Measurements from ENCODE around the gene NSRP1. TPM values are rescaled to one million over a fixed set of nuclear protein-coding genes. Genes with fewer than 3 reads are reported as not detected.

Gene NSRP1
- total and polyA plus RNA-seq, 2 of the 13 experiments (the other 11 are each of a cell fraction or from before 2014, with no cell fraction given), result 7.0 to 14.3 TPM

- TF ChIP-seq NR2C2 (CRISPR knock-in tag; IDR thresholded peaks at IDR 0.05; ENCODE audit: borderline replicate concordance) (peak; percentile 35; the same call in 1 of the 2 replicates), XRCC5 (optimal IDR thresholded peaks at IDR 0.05; ENCODE audit: low read length) (no peak), TCF12 (IDR thresholded peaks at IDR 0.05) (no peak), TCF12 (CRISPR knock-in tag; IDR thresholded peaks at IDR 0.05) (no peak), ATF5 (CRISPR knock-in tag; IDR thresholded peaks at IDR 0.05; ENCODE audit: low read depth) (no peak), ZNF101 (CRISPR knock-in tag; IDR thresholded peaks at IDR 0.05; ENCODE audit: borderline replicate concordance, low read depth) (no peak), ISL2 (CRISPR knock-in tag; IDR thresholded peaks at IDR 0.05) (peak; percentile 80), PAX8 (CRISPR knock-in tag; IDR thresholded peaks at IDR 0.05; ENCODE audit: borderline replicate concordance) (no peak), ZNF263 (CRISPR knock-in tag; IDR thresholded peaks at IDR 0.05) (no peak; the same call in 1 of the 2 replicates), NFIC (IDR thresholded peaks at IDR 0.05; ENCODE audit: low read length) (peak; percentile 44; the same call in 1 of the 2 replicates), PRPF4 (IDR thresholded peaks at IDR 0.05; ENCODE audit: low read depth, low read length, poor library complexity, severe bottlenecking) (no peak), ZNF567 (CRISPR knock-in tag; IDR thresholded peaks at IDR 0.05; ENCODE audit: borderline replicate concordance) (no peak), ZSCAN25 (CRISPR knock-in tag; IDR thresholded peaks at IDR 0.05) (no peak), TBX3 (IDR thresholded peaks at IDR 0.05; ENCODE audit: borderline replicate concordance) (peak; percentile 68; the same call in 1 of the 2 replicates), RXRA (CRISPR knock-in tag; IDR thresholded peaks at IDR 0.05) (peak; percentile 27; the same call in 1 of the 2 replicates), ZNF839 (CRISPR knock-in tag; IDR thresholded peaks at IDR 0.05; ENCODE audit: borderline replicate concordance) (no peak), NCOA2 (CRISPR knock-in tag; IDR thresholded peaks at IDR 0.05) (peak; percentile 82), ZNF367 (CRISPR knock-in tag; IDR thresholded peaks at IDR 0.05; ENCODE audit: borderline replicate concordance) (no peak), ATF4 (CRISPR knock-in tag; IDR thresholded peaks at IDR 0.05) (no peak; a peak in 1 of 4 replicates)
- TF ChIP-seq, protein P1, sequence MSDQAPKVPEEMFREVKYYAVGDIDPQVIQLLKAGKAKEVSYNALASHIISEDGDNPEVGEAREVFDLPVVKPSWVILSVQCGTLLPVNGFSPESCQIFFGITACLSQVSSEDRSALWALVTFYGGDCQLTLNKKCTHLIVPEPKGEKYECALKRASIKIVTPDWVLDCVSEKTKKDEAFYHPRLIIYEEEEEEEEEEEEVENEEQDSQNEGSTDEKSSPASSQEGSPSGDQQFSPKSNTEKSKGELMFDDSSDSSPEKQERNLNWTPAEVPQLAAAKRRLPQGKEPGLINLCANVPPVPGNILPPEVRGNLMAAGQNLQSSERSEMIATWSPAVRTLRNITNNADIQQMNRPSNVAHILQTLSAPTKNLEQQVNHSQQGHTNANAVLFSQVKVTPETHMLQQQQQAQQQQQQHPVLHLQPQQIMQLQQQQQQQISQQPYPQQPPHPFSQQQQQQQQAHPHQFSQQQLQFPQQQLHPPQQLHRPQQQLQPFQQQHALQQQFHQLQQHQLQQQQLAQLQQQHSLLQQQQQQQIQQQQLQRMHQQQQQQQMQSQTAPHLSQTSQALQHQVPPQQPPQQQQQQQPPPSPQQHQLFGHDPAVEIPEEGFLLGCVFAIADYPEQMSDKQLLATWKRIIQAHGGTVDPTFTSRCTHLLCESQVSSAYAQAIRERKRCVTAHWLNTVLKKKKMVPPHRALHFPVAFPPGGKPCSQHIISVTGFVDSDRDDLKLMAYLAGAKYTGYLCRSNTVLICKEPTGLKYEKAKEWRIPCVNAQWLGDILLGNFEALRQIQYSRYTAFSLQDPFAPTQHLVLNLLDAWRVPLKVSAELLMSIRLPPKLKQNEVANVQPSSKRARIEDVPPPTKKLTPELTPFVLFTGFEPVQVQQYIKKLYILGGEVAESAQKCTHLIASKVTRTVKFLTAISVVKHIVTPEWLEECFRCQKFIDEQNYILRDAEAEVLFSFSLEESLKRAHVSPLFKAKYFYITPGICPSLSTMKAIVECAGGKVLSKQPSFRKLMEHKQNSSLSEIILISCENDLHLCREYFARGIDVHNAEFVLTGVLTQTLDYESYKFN (CRISPR knock-in tag; conservative IDR thresholded peaks at IDR 0.05), result peak; percentile 93
- TF ChIP-seq, protein P2, sequence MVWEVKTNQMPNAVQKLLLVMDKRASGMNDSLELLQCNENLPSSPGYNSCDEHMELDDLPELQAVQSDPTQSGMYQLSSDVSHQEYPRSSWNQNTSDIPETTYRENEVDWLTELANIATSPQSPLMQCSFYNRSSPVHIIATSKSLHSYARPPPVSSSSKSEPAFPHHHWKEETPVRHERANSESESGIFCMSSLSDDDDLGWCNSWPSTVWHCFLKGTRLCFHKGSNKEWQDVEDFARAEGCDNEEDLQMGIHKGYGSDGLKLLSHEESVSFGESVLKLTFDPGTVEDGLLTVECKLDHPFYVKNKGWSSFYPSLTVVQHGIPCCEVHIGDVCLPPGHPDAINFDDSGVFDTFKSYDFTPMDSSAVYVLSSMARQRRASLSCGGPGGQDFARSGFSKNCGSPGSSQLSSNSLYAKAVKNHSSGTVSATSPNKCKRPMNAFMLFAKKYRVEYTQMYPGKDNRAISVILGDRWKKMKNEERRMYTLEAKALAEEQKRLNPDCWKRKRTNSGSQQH (CRISPR knock-in tag; IDR thresholded peaks at IDR 0.05; ENCODE audit: low read depth), result no peak
- TF ChIP-seq, protein P3, sequence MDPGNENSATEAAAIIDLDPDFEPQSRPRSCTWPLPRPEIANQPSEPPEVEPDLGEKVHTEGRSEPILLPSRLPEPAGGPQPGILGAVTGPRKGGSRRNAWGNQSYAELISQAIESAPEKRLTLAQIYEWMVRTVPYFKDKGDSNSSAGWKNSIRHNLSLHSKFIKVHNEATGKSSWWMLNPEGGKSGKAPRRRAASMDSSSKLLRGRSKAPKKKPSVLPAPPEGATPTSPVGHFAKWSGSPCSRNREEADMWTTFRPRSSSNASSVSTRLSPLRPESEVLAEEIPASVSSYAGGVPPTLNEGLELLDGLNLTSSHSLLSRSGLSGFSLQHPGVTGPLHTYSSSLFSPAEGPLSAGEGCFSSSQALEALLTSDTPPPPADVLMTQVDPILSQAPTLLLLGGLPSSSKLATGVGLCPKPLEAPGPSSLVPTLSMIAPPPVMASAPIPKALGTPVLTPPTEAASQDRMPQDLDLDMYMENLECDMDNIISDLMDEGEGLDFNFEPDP (CRISPR knock-in tag; conservative IDR thresholded peaks at IDR 0.05), result no peak
These were observed 109.4 kb downstream of the NSRP1 start (continued) for GRCh38 chr17:30225919-30226553.

Data from HepG2 (cell line).